Measurements from ENCODE around the gene MMS22L. TPM values are rescaled to one million over a fixed set of nuclear protein-coding genes. Genes with fewer than 3 reads are reported as not detected.

MMS22L gene
- total and polyA plus RNA-seq, 2 experiments from 2014 or later: 11.7 to 49.5 TPM

GRCh38 chr6:97240222-97240621 lies 42.8 kb downstream of the MMS22L start:
- ATAC-seq (no peak), DNase-seq (ENCODE audit: low spot score) (no peak)
- Histone ChIP-seq H3K4me3 (no peak overlapping the region), H3K4me1 (ENCODE audit: insufficient read depth) (no peaks in the 10 kb centered on the region), H3K4me2 (no peak overlapping the region), H3K79me2 (replicated peaks; ENCODE audit: insufficient read depth) (no peaks in the 10 kb centered on the region), H3K36me3 (ENCODE audit: insufficient read depth) (no peaks in the 10 kb centered on the region), H3F3A (replicated peaks; ENCODE audit: low read depth) (no peaks in the 10 kb centered on the region), H3K27ac (ENCODE audit: low read depth) (no peak overlapping the region), H4K20me1 (replicated peaks; ENCODE audit: insufficient read depth) (no peaks in the 10 kb centered on the region), H3K27me3 (ENCODE audit: insufficient read depth) (no peaks in the 10 kb centered on the region), H2AFZ (no peak overlapping the region), H3K9me2 (ENCODE audit: insufficient read depth) (no peaks in the 10 kb centered on the region)
- Mint-ChIP-seq H3K4me1 (no peaks in the 10 kb centered on the region), H3K9me3 (no peaks in the 10 kb centered on the region), H3K4me3 (no peak overlapping the region), H3K27me3 (ENCODE audit: insufficient read depth, low read depth, poor library complexity) (peaks cover 2% of the 10 kb centered on the region), H3K36me3 (ENCODE audit: low read depth) (peaks cover 46% of the 10 kb centered on the region), H3K27ac (no peak overlapping the region)
- no peak for TF ChIP-seq CTCF (conservative IDR thresholded peaks at IDR 0.05; ENCODE audit: low read depth in 2 of 2)
- no peak for TF ChIP-seq ETS1 (IDR thresholded peaks at IDR 0.05)
- TF ChIP-seq ZNF114 (CRISPR knock-in tag; IDR thresholded peaks at IDR 0.05): no peak
- TF ChIP-seq NANOG (IDR thresholded peaks at IDR 0.05; ENCODE audit: borderline replicate concordance): no peak
- no peak for TF ChIP-seq ZNF331 (CRISPR knock-in tag; IDR thresholded peaks at IDR 0.05; ENCODE audit: low read depth)
- no peak for TF ChIP-seq CREB1 (CRISPR knock-in tag; IDR thresholded peaks at IDR 0.05; ENCODE audit: low read depth)
- TF ChIP-seq EZH2phosphoT487 (IDR thresholded peaks at IDR 0.05; ENCODE audit: unreplicated experiment): no peak
- no peak for TF ChIP-seq STAT1 (IDR thresholded peaks at IDR 0.05; ENCODE audit: unreplicated experiment)
- TF ChIP-seq REST (IDR thresholded peaks at IDR 0.05; ENCODE audit: unreplicated experiment): no peak
- TF ChIP-seq JUNB (IDR thresholded peaks at IDR 0.05; ENCODE audit: unreplicated experiment): no peak
- TF ChIP-seq ZNF462 (CRISPR knock-in tag; IDR thresholded peaks at IDR 0.05): no peak
- TF ChIP-seq EZH2 (IDR thresholded peaks at IDR 0.05; ENCODE audit: low read depth, unreplicated experiment): no peak
- no peak for TF ChIP-seq POLR2AphosphoS5 (IDR thresholded peaks at IDR 0.05; ENCODE audit: low read depth)

Data from GM23338 (cell line).